ENCODE results near the gene ATAD1.
"Not testable (repeated sequence)": the region's sequence is repeated elsewhere in the genome, so short reads cannot be mapped to it uniquely, and the experiment has no call there.

The ATAD1 gene, protein sequence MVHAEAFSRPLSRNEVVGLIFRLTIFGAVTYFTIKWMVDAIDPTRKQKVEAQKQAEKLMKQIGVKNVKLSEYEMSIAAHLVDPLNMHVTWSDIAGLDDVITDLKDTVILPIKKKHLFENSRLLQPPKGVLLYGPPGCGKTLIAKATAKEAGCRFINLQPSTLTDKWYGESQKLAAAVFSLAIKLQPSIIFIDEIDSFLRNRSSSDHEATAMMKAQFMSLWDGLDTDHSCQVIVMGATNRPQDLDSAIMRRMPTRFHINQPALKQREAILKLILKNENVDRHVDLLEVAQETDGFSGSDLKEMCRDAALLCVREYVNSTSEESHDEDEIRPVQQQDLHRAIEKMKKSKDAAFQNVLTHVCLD

GRCh38 chr10:87817609-87818504 is at the start of gene ATAD1:
ATAD1 (minus strand) TSS chr10:87818226; CDS start chr10:87814599, 3,627 bp downstream.
- peak; percentile 50 for DNase-seq

GRCh38 chr10:87867453-87867852 is 49.4 kb upstream of the ATAD1 start:
- DNase-seq: no peak

- DNase-seq: no peak
Measured at GRCh38 chr10:87866412-87866974, 48.5 kb upstream of the ATAD1 start.

GRCh38 chr10:87865241-87865881 is 47.3 kb upstream of the ATAD1 start:
- no peak for DNase-seq

DNA sequence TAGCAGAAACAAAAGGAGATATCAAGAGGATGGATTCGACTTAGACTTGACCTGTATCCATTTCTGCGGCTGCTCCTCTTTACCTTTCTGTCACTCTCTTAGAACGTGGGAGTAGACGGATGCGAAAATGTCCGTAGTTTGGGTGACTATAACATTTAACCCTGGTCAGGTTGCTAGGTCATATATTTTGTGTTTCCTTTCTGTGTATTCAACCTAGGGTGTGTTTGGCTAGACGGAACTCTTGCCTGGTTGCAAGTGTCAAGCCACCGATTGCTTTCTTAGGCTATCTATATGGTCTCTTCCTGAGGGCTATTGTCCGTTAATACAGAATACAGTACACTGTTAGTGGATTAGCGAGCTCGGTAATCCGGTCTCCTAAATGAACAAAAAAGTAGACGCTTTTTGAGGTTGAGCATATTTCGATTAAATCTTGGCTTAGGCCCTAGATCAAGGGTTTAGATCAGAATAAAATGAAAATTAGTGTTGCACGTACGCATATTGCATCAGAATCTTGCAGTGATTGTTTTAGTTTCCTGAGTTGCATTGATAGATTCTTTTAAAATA is 46.6 kb upstream of the ATAD1 start:
- DNase-seq: no peak

DNA sequence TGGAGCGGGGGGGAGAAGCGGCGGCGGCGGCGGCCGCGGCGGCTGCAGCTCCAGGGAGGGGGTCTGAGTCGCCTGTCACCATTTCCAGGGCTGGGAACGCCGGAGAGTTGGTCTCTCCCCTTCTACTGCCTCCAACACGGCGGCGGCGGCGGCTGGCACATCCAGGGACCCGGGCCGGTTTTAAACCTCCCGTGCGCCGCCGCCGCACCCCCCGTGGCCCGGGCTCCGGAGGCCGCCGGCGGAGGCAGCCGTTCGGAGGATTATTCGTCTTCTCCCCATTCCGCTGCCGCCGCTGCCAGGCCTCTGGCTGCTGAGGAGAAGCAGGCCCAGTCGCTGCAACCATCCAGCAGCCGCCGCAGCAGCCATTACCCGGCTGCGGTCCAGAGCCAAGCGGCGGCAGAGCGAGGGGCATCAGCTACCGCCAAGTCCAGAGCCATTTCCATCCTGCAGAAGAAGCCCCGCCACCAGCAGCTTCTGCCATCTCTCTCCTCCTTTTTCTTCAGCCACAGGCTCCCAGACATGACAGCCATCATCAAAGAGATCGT is 46.0 kb upstream of the ATAD1 start:
- DNase-seq: not testable (repeated sequence)

GRCh38 chr10:87863053-87863943 is 45.3 kb upstream of the ATAD1 start, which contains the start of the genes KLLN and PTEN:
KLLN (minus strand) TSS chr10:87863533; CDS start chr10:87862487, 1,046 bp downstream.
PTEN (plus strand) TSS chr10:87863625; CDS start chr10:87864470, 845 bp downstream.
- DNase-seq: peak; percentile 72

DNA sequence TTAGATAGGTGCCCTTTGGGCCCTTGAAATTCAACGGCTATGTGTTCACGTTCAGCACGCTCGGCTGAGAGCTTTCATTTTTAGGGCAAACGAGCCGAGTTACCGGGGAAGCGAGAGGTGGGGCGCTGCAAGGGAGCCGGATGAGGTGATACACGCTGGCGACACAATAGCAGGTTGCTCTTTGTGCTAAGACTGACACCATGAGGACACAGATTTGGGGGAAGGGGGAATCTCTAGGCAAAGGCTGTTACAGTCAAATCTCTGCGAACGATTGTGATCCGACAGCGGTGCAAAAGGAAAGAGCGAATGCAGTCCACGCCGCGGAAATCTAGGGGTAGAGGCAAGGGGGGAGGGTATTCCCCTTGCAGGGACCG is 44.6 kb upstream of the ATAD1 start:
- no peak for DNase-seq

DNA sequence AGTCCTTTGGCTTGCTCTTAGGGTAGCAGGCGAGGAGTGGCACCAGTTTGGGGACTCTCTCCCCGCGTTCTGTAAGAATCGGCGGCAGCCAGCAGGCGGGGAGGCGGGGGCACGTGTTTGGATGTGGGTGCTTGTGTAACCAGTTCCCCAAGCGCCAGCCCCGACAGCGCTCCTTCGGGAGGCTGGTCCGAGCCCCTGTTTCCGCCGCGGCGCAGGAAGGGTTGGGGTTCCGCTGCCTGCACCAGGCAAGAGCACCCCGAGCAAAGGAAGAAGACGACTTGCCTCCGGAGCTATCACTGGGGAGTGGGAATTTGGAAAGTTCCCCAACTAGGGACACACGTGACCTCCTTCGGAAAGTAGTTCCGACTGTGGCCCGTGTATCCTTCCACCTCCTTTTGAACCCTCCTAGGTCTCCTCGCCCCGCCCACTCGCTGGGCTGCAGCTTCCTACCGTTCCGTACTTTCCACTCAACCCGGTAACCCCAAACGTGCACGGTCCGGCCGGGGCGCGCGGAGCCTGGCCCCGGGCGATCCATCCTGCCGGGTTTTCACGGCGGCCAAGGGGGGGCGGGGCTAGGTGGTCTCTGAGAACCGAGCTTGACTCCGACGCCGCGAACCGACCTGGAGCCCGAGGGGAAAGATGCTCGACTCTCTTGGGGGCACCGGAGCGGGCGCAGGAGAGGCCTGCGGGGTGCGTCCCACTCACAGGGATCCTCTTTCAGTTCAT is 44.1 kb upstream of the ATAD1 start:
- DNase-seq: peak; percentile 85

DNA sequence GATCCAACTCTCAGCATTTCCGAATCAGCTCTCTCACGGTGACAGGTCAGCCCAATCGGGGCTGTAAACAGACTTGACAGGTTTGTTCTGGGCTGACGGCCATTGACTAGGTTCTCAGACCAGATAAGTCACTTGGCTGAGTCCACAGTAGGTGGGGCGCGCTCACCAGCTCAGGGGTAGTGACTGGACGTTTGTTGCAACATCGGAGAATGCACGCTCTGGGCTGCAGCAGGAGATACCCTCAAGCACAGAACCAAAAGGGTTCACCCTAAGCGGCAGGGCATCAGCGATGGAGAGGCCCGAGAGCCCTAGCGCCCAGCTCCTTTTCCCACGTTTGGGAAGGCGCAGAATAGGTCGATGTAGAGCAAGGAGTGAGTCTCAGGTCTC is 43.5 kb upstream of the ATAD1 start:
- peak; percentile 46 for DNase-seq

DNA sequence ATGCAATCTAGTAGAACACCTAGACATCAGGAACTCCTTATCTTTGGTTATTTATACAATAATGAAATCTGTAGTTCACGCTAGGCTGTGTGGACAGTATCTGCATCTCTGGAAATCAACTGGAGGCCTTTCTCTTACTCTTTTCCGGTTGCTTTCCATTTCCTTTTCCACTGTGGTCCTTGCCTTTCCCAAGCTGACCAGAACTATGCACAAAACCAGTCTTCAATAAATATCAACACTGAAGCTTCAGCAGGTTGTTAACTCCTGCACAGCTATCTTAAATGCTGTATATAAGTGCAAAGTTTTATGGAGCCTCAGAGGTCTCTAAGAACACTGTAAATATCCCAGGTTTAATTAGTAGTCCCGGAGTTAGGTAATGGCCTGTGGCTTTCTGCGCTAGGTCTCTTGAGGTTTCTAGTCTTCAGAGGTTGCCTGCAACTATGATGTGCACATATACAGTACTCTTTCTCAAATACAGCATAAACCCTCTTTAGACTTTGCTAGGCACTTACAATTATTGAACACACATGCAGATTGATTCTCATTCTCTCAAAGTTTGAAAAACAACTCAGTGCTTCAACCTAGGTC is 42.9 kb upstream of the ATAD1 start:
- no peak for DNase-seq

DNA sequence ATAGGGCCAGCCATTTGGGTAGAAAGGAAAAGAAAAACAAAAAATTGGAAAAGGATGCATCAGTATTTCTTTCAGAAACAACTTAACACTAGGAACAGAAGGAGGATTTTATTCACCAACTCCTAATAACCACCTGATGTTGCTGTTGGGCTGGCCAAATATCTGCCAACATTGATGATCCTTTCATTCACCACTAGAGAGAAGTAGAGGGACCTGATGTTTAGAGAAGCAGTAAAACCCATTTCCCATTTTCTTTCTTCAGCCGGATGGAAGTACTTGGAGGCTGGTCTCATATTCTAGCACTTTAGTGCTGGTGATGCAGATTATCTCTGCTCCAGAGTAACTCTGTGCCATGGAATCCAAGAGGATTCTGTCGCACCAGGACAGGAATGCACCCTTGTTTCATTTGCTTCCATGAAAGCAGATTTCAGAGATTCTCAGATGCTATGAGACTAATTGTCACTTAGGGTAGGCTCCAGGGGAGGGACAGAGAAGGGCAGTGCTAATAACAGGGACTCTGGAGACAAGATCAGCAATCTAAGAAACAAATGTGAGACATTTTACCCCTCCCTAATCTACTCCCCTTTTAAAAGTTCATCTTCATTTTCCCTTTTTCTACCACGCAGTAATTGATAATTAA is 42.2 kb upstream of the ATAD1 start:
- DNase-seq: no peak

- DNase-seq: not testable (repeated sequence)
Measured at GRCh38 chr10:87855665-87856064, 37.6 kb upstream of the ATAD1 start.

- not testable (repeated sequence) for DNase-seq
Measured at GRCh38 chr10:87855247-87855646, 37.2 kb upstream of the ATAD1 start.

GRCh38 chr10:87852089-87852488 is 34.1 kb upstream of the ATAD1 start:
- no peak for DNase-seq

GRCh38 chr10:87850742-87851205 is 32.7 kb upstream of the ATAD1 start:
- no peak for DNase-seq

DNA sequence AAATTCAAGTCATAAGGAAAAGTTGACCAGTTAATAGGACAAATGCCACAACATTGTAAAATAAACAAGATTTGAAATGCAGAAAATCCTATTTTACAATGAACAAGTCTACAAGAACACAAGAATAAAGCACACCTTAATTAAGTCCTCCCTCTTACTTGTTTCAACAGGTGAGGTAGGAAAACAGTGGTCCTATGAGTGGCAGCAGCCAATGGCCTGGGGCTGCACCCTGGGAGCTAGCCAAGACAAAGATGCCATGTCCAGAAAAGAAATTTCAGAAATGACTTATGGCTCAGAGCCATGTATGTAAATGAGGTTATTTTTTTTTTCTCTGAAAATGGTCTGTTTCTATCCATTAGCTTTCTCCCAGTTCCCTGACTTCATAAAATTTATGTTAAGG is 31.0 kb upstream of the ATAD1 start:
- no peak for DNase-seq

GRCh38 chr10:87847550-87847949 is 29.5 kb upstream of the ATAD1 start:
- no peak for DNase-seq

- not testable (repeated sequence) for DNase-seq
Measured at GRCh38 chr10:87846711-87847110, 28.7 kb upstream of the ATAD1 start.
